HG03095 (cell line): ENCODE data around the gene GADD45G.

Experiments
- ATAC-seq: cut with Tn5 transposase; IDR thresholded peaks from one replicate; pipeline ENCODE4 v1.9.1; 2021; ENCODE audit warnings: moderate library complexity; ENCODE audit not compliant: unreplicated experiment

GADD45G gene

DNA sequence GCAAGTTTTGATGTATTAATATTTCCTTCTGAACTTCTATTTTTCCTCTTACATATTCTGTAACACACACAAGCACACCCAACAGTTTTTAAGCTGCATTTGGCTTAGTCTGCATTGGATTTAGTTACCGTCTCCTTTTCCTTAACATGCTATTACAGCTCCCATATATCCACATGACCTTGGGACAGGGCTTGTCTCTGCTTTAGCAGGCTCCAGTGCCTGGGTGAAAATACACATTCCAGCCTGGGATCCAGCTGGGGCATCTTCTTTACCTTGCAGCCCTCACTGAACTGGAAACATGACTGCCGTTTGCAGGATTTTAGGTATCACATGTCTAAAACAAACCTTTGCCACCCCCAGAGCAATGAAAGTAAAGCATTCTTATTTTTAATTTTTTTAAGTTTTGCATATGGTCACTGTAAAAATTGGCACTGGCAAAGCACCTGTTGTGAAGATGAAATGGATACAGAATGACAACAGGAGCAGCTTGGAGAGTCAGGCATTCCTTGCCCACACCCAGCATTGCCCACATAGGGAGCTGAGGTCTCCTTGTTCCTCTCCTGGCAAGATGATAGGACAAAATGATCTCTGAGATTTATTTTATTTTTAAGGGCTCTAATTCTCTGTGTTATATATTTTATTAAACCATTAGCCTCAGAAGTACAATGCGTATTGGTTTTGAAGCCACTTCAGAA is 4.0 kb downstream of the GADD45G start:
- no peak for ATAC-seq

- no peak for ATAC-seq
Measured at GRCh38 chr9:89609426-89610006, 4.7 kb downstream of the GADD45G start.

GRCh38 chr9:89610391-89610925 is 5.6 kb downstream of the GADD45G start:
- ATAC-seq: no peak

GRCh38 chr9:89611425-89611824 is 6.6 kb downstream of the GADD45G start:
- no peak for ATAC-seq

- ATAC-seq: no peak
Measured at GRCh38 chr9:89612566-89613278, 7.9 kb downstream of the GADD45G start.

GRCh38 chr9:89613912-89614892 is 9.4 kb downstream of the GADD45G start:
- ATAC-seq: no peak

DNA sequence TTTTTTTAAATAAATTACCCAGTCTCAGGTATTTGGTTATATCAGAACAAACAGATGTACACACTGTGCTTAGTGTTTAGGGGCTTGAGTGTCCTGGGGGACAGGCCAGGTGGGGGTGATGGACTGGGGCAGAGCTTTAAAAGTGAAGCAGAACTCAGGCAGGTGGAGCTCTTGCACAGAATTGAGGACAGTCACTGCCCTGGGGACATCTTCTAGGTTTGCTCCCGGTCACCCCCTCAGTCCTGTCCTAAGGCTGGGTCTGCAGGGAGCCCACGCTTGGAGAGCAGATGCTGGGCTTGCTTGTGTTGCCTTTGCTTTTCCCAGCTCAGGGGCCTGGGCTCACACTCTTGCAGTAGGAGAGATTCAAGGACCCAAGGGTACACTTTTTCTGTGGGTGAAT is 10.8 kb downstream of the GADD45G start:
- no peak for ATAC-seq

DNA sequence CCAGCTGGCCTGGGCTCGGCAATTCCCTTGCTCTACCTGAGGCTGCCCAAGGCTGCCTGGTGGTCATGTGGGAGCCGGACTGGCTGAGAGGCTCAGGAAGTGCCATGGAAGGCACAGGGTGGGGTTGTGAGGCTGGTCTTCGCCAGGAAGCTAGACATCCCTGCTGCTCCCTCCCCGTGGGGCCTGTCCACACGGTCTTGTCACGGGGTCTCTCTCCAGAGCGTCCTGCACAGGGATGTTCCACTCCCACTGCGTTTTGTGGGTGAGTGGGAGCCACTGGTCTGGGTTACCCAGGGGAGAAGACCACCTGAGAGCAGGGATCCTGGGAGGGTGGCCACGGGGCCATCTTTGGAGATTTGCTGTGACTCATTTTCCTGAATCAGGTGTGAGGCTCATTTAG is 11.6 kb downstream of the GADD45G start:
- ATAC-seq: no peak

DNA sequence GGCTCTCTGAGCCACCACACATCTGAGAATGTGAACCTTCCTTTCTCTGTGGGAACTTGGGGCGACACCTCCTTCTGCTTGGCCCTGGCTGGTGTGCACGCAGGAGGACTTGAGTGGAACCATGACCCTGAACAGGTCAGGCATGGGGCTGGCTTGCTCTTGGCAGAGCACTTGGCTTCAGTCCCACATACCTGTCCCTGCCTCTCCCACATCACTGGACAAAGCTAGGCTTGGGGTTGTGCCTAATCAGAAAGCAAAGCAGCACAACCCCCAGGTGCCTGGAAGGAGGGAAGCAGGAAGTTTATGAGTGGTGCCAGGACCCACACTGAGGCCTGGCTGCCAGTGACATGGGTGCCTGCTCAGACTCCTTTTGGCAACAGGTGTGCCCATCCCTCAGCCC is 13.2 kb downstream of the GADD45G start:
- ATAC-seq: no peak

GRCh38 chr9:89619019-89619418 is 14.2 kb downstream of the GADD45G start:
- ATAC-seq: no peak

DNA sequence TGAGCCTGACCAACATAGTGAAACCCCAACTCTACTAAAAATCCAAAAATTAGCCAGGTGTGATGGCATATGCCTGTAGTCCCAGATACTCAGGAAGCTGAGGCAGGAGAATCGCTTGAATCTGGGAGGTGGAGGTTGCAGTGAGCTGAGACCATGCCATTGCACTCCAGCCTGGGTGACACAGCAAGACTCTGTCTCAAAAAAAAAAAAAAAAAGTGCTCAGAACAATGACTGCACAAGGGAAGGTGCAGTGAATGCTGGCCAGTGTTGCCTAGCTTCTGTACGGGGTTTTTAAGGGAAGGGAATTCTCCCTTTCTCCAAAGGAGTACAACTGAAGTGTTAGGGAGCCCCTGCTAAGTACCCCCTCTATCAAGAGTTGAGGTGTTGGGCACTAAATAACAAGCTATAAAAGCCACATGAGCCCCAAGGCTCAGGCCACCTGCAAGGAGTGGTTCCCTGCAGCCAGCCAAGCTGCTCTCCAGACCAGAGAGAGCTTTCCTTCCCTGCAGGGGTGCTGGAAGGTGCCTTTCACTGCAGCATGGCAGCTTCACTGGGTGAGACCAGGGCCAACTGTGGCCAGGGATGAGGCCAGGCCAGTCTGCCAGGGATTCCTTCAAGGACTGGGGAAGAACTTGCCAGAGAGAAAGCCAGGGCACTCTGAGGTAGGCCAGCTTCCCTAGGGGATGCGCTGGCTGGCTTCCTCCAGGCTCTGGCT is 14.8 kb downstream of the GADD45G start:
- ATAC-seq: no peak

GRCh38 chr9:89621031-89621430 is 16.2 kb downstream of the GADD45G start:
- ATAC-seq: no peak

- ATAC-seq: no peak
Measured at GRCh38 chr9:89621676-89622075, 16.9 kb downstream of the GADD45G start.

DNA sequence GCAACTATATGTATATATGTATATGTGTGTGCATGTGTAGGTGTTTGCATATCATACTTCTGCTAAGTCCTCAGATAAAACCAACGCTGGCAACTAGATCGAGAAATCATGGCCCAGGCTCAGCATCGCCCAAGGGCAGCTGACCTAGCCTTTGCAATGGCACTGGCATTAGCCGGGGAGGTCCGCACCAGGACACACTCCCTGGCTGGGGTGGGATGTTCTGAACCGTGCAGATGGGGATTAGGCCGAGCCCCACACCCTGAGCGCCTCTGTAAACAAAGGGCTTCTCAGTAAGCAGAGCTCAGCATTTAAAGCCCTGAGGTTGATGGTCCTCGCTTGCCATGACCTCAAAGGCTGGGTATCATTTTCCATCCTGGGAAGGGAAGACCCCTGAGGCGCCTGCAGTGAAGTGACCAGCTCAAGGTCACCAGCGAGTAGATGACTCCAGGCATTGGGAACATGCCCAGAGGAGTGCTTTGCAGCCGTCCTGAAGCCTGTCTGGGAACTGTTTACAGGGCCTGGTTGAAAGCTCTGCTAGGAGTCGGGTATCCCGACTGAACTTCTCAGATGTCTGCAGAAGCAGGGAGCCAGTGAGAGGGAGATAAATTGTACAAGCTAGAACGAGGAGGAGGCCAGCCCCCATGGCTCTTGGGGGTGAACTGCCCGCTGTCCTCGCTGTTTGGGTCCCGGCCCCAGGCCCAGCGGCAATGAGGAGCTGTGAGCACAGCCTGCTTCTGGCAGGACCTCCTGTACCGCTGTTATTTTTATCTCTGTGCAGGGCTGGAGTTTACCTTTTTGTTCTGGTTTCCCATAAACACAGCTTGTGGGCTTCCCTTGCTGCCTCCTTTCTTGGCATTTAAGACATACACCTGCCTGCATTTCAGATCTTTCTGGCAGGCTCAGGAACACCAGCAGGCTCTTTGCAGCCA is 18.4 kb downstream of the GADD45G start:
- ATAC-seq: no peak

GRCh38 chr9:89623925-89624420 is 19.2 kb downstream of the GADD45G start:
- ATAC-seq: no peak

DNA sequence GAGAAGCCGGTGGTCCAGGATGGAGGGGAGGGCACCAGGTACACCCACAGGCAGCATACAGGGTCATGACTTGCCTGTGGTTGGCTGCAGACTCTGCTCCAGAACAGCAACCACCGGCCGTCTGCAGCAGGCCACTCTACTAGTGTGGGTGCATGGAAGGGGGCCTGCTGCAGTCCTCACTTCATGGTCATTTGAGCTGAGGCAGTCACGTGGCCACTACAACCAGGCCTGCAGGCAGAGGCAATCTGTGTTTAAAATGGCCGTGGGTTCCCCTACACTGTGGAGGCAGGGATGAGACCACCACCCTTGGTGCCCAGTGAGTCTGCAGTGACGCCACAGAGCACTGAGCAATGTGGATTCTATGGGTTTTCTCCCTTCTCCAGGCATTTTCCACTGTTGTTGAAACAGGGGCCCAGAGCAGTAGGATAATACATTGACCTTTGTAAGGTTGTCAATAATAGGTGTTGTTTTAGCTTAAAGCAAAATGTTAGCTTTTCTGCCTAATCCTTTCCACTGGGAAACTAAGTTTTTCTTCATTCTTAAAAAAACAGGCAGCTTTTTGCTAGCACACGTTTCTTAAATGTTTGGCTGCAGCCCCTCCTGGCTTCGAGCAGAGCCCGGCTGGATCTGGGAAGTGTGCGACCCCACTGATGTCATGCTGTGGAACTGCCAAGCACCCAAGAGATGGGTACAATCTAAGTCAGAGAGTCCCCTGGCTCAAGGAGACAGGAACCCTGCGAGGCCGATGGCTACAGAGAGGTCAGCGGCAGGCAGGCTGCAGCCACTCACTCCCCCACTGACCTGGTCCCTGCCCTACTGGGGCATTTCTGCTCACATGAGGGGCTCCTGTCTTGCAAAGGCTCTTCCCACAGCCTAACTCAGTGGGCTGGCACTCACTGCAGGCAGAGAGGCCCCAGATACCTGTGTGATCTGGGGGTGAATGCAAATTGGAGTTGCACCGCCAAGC is 21.2 kb downstream of the GADD45G start:
- ATAC-seq: no peak

DNA sequence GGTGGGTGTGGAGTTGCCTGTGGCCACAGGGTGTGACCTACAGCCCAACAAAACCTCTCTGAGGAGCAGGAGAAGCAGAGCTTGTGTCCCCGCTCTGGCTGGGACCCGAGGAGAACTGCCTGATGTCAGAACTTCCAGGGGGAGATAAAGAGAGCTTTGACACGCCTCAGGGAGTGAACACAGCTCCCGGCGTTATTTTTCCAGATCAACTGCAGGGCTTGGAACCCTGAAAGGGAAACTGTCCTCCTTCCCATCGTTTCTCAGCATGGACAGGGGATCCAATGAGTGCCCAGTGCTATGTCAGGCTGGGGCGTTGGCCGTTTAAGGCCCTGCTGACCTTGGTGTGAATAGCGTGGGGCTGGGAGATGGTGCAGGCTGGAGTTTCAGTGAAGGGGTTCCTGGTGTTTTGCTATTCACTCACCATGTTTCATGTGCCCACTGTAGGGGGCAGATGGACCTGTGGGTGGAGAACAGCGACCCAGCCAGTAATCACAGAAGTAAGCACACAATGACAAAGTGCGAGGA is 22.0 kb downstream of the GADD45G start:
- ATAC-seq: no peak

- no peak for ATAC-seq
Measured at GRCh38 chr9:89628601-89629000, 23.8 kb downstream of the GADD45G start.
